HPDE6-E6E7 (cell line): Measurements from ENCODE around the gene TMPRSS3.

Experiments used
- DNase-seq: peaks from one replicate; pipeline ENCODE4 v3.0.0; 2011; ENCODE audit warnings: missing footprints; ENCODE audit errors: extremely low spot score

TMPRSS3 gene

DNA sequence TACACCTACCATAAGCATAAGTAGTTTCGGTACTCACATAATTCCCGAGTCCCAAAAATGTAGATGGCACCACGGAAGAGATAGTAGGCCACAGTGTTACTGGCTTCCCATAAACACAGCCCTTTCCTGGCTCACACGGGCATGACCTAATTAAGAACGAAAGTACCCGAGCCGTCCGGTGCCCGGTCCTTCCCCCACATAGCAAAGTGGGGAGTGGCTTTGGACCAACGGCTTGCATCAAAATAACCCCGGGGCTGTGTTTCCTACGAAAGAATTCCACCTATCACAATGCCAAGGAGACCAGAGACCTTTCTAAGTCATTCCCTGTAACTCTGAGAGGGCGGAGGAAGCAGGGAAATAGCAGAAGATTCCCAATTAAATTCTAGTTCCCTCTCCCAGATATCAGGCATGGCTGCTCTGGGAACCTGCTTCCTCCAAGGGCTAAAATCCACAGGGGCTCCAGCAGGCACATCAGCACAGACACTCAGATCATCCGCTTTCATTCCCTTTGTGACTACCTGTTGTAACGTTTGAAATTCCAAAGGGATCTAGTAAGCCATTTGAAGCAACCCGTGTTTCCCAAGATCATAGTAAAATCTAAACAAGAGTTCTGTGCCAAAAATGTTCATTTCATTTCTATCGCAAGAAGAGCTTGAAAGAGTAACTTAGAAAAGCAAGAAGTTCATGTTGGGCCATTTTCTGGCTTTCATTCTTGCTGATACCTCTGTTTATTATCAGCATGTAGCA lies at the start of gene TMPRSS3:
TSS of gene TMPRSS3 (minus strand) at position 148 of the 747 bp plus-strand sequence. CDS start 635 bp downstream, outside the sequence.
- DNase-seq = no peak

GRCh38 chr21:42445311-42445710 lies 49.5 kb upstream of the TMPRSS3 start:
- no peak for DNase-seq

DNA sequence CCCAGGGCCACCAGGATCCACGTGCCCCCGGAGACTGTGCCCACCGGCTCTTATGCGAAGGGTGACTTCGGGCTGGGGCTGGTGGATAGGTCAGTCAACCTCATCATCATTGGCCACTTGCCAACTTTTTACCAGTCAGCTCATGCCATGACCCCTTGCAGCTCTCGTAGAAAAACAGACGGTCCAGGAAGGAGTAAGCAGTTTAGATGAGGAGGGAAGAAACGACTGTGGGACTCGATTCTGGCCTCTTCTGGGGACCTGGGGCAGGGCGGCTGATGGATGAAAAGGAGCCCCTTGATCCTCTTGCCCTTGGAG lies 48.9 kb upstream of the TMPRSS3 start:
- DNase-seq = no peak

DNA sequence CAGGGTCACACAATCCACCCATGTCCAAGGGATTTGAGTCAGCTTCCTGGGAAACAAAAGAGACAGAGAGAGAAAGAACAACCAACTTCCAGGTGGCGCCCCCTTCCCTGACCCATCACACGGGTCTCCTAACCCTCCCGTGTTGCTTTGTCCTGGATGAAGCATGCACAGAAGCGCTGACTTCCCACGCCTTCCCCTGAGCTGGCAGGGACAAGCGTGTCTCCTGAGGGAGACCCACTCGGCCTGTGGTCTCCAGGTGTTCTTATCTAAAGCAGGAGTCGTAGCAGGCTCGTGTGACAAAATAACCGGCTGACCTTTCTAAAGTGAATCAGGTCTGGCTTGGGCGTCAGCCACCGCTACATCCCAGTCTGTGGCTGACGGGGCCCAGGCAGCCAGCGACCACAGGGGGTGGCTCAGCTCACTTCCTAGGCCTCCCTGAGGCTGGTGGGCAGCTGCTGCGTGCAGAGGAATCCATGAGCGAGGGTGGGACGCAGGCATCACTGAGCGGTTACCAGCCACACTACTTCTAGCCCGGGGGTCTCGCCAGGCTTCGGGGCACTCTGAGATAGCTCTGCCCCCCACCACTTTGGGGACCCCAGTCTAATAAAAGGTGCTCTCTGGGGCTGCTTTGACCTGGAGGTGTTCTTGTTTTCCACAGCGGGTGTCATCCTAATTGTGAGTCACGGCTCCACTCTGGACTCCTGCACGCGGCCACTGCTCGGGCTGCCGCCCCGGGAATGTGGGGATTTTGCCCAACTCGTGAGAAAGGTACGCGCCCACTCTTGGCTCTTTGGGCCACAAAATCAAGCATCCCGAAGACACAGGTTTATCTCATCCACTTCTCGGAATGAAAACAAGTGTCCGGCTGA lies 48.3 kb upstream of the TMPRSS3 start:
- DNase-seq = no peak

- DNase-seq = no peak
Measured at GRCh38 chr21:42443181-42443785, 47.4 kb upstream of the TMPRSS3 start.

DNA sequence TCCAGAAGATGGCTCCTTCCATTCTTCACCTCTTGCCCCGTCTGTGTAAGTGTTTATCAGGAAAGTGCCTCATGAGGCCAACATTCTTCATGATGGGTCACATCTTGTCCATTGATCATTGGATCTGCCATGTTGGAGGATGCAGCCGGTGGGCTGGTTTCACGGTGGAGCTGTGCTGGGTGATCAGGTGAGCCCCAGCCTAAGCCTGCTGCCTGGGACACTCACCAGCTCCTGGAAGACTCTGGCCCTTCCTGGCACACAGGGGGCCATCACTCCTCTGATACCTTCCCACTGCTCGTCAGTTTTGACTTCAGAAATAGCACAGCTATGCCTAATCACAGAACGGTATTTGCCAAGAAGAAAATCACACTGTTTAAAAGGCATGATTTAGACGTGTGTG lies 46.1 kb upstream of the TMPRSS3 start:
- DNase-seq = no peak

DNA sequence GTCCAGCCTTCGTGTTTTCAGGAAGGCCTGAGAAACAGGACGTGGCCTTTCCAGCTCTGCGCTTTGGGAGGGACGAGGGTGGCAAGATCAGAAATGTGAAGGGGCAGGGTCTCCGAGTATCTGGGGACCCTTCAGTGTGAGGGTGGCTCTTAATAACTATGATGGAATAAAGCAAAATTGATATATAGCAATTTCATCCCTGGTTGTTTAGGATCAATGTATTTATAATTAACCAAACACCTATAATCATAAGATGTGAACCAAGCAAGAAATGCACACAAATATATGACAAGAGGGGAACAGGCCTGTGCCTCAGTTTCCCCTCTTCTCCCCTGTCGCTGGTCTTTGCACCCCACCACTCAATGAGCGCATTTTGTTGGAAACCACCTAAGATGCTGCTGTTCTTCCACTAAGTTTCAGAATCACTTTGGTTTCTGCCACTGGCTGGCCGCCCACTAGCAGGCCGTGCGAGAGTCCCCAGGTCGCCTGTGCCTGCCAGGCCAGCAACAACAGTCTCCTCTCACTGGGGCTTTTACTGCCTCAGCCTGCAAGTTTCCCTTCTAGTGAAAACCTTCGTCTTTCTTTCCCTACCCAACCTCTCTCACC lies 44.4 kb upstream of the TMPRSS3 start:
- no peak for DNase-seq

GRCh38 chr21:42439284-42440186 lies 43.7 kb upstream of the TMPRSS3 start:
- no peak for DNase-seq

- DNase-seq = no peak
Measured at GRCh38 chr21:42438316-42439205, 42.7 kb upstream of the TMPRSS3 start.

- DNase-seq = no peak
Measured at GRCh38 chr21:42437786-42438185, 41.9 kb upstream of the TMPRSS3 start.

DNA sequence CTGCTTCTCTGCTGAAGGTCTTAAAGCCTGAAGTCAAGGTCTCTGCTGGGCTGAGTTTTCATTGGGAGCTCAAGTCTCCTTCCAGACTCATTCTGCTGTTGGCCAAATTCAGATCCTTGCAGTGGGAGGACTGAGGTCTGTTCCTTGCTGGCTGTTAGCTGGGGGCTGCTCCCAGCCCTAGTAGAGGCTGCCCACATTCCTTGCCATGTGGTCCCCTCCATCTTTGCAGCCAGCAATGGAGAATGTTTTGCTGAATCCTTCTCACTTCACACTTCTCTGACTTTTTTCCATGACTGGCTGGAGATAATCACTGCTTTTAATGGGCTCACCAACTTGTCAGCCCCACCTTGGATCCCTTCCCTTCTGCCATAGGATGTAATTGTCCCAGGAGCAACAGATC lies 41.1 kb upstream of the TMPRSS3 start:
- DNase-seq = no peak

DNA sequence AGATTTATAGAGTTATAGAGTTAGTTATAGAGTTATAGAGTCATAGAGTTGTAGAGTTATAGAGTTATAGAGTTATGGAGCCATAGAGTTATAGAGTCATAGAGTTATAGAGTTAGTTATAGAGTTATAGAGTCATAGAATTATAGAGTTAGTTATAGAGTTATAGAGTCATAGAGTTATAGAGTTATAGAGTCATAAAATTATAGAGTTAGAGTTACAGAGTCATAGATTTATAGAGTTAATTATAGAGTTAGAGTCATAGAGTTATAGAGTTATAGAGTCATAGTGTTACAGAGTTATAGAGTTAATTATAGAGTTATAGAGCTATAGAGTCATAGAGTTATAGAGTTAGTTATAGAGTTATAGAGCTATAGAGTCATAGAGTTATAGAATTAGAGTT lies 40.0 kb upstream of the TMPRSS3 start:
- DNase-seq = no peak

DNA sequence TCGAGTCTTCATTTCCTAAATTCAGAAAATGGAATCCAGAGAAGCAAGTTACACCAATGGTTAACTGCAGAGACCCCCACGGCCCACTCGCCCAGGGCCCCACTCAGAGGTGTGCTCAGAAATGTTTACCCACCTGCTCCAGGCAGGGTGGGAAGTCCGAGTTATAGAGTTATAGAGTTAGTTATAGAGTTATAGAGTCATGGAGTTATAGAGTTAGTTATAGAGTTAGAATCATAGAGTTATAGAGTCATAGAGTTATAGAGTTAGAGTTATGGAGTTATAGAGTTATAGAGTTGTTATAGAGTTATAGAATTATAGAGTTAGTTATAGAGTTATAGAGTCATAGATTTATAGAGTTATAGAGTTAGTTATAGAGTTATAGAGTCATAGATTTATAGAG lies 39.5 kb upstream of the TMPRSS3 start:
- no peak for DNase-seq

- DNase-seq = no peak
Measured at GRCh38 chr21:42434884-42435283, 39.0 kb upstream of the TMPRSS3 start.

DNA sequence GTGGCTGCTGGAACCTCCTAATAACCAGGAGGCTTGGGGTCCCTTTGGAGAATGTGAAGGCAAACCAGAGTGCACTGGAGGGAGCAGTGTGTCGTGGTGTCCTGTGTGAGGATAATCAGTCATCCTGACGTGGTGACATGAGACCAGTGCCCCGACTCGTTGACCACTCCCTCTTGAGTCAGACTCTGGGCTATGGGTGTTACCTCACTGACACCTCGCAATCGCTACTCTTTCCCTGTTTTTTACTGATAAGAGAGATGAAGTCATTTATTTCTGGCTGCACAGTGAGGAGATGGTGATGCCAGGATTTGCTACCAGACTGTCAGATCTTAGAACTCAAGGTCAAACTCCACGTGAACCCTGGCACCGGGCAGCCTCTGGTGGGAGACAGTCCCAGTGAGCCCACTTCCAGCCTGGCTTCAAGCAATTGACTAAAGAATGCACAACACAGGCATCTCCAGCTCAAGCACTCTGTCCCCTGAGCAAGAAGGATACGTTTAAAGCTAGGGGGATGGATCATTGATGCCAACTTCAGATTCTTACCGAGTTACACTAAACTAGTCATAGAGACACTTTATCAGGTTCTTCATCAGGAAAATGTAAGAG lies 38.2 kb upstream of the TMPRSS3 start:
- DNase-seq = peak; percentile 47

GRCh38 chr21:42432695-42433094 lies 36.8 kb upstream of the TMPRSS3 start:
- DNase-seq = no peak

GRCh38 chr21:42431196-42431595 lies 35.3 kb upstream of the TMPRSS3 start:
- no peak for DNase-seq

GRCh38 chr21:42430521-42430920 lies 34.7 kb upstream of the TMPRSS3 start:
- no peak for DNase-seq

GRCh38 chr21:42429856-42430255 lies 34.0 kb upstream of the TMPRSS3 start:
- DNase-seq = no peak

- no peak for DNase-seq
Measured at GRCh38 chr21:42429021-42429420, 33.2 kb upstream of the TMPRSS3 start.
